ENCODE results near the gene IRX4.
"Not testable (repeated sequence)": the region's sequence is repeated elsewhere in the genome, so short reads cannot be mapped to it uniquely, and the experiment has no call there.

IRX4 gene

GRCh38 chr5:1860021-1860610, 22.6 kb downstream of the IRX4 start:
- DNase-seq (ENCODE audit: low read depth, low spot score): no peak

- DNase-seq (ENCODE audit: low read depth, low spot score): no peak
These were observed 23.6 kb downstream of the IRX4 start for GRCh38 chr5:1859099-1859498.

GRCh38 chr5:1858436-1858835, 24.3 kb downstream of the IRX4 start:
- no peak for DNase-seq (ENCODE audit: low read depth, low spot score)

GRCh38 chr5:1857256-1857600, 25.5 kb downstream of the IRX4 start:
- no peak for DNase-seq (ENCODE audit: low read depth, low spot score)

GRCh38 chr5:1856596-1857255, 26.0 kb downstream of the IRX4 start:
- DNase-seq (ENCODE audit: low read depth, low spot score): no peak

GRCh38 chr5:1855596-1855995, 27.1 kb downstream of the IRX4 start:
- no peak for DNase-seq (ENCODE audit: low read depth, low spot score)

GRCh38 chr5:1855075-1855474, 27.6 kb downstream of the IRX4 start:
- DNase-seq (ENCODE audit: low read depth, low spot score): no peak

GRCh38 chr5:1853531-1853930, 29.2 kb downstream of the IRX4 start:
- no peak for DNase-seq (ENCODE audit: low read depth, low spot score)

- DNase-seq (ENCODE audit: low read depth, low spot score): no peak
These were observed 30.3 kb downstream of the IRX4 start for GRCh38 chr5:1852324-1852947.

- no peak for DNase-seq (ENCODE audit: low read depth, low spot score)
These were observed 31.3 kb downstream of the IRX4 start for GRCh38 chr5:1851290-1851934.

GRCh38 chr5:1850324-1851154, 32.2 kb downstream of the IRX4 start:
- DNase-seq (ENCODE audit: low read depth, low spot score): no peak

GRCh38 chr5:1847611-1848010, 35.1 kb downstream of the IRX4 start:
- no peak for DNase-seq (ENCODE audit: low read depth, low spot score)

- DNase-seq (ENCODE audit: low read depth, low spot score): no peak
These were observed 35.7 kb downstream of the IRX4 start for GRCh38 chr5:1847056-1847455.

- no peak for DNase-seq (ENCODE audit: low read depth, low spot score)
These were observed 36.1 kb downstream of the IRX4 start for GRCh38 chr5:1846583-1846982.

- DNase-seq (ENCODE audit: low read depth, low spot score): no peak
These were observed 37.0 kb downstream of the IRX4 start for GRCh38 chr5:1845696-1846095.

- DNase-seq (ENCODE audit: low read depth, low spot score): no peak
These were observed 37.9 kb downstream of the IRX4 start for GRCh38 chr5:1844708-1845436.

GRCh38 chr5:1843761-1844160, 39.0 kb downstream of the IRX4 start:
- DNase-seq (ENCODE audit: low read depth, low spot score): not testable (repeated sequence)

GRCh38 chr5:1842004-1842819, 40.5 kb downstream of the IRX4 start:
- DNase-seq (ENCODE audit: low read depth, low spot score): no peak

GRCh38 chr5:1840741-1841521, 41.8 kb downstream of the IRX4 start:
- no peak for DNase-seq (ENCODE audit: low read depth, low spot score)
